ENCODE measurements around the gene CPLX1. TPM values are rescaled to one million over a fixed set of nuclear protein-coding genes. Genes with fewer than 3 reads are reported as not detected.

The CPLX1 gene
- total and polyA plus RNA-seq, 2 donors (not counting 1 experiment from before 2014, with no cell fraction given) = 0.03 to 0.66 TPM

GRCh38 chr4:826508-827208 is 729 bp upstream of the CPLX1 start:
- Histone ChIP-seq H3K27ac (ENCODE audit: insufficient read depth, low read length) (no peak overlapping the region), H3K4me2 (ENCODE audit: extremely low read depth, insufficient read depth, low read length) (no peak overlapping the region), H3K79me2 (ENCODE audit: control insufficient read depth, insufficient read depth, low read length) (no peaks in the 10 kb centered on the region), H3K27me3 (ENCODE audit: control insufficient read depth, insufficient read depth, low read length) (peaks cover 36% of the 10 kb centered on the region), H3K4me3 (replicated peaks in 1 of 4; ENCODE audit: control extremely low read depth in 1 of 4, insufficient read depth in 1 of 4, low read depth in 3 of 4, low read length in 4 of 4) (no peak overlapping the region), H4K20me1 (ENCODE audit: control insufficient read depth, extremely low read depth, insufficient read depth, low read length) (no peaks in the 10 kb centered on the region), H3K9me3 (ENCODE audit: control insufficient read depth, insufficient read depth, low read depth, low read length) (no peaks in the 10 kb centered on the region), H3K9ac (ENCODE audit: insufficient read depth, low read length) (no peak overlapping the region), H2AFZ (ENCODE audit: low read length) (no peak overlapping the region), H3K4me1 (ENCODE audit: control insufficient read depth, extremely low read depth, insufficient read depth, low read length) (no peaks in the 10 kb centered on the region), H3K36me3 (ENCODE audit: control insufficient read depth, insufficient read depth, low read length) (no peaks in the 10 kb centered on the region)
- TF ChIP-seq EZH2 (IDR thresholded peaks at IDR 0.05; ENCODE audit: low read length, missing control alignments) = no peak
- TF ChIP-seq CTCF (conservative IDR thresholded peaks at IDR 0.05 in 1 of 2, IDR thresholded peaks at IDR 0.05 in 1 of 2; ENCODE audit: low read depth in 1 of 2, low read length in 2 of 2) = no peak
- DNase-seq (ENCODE audit: low read depth in 2 of 2) = no peak

DNA sequence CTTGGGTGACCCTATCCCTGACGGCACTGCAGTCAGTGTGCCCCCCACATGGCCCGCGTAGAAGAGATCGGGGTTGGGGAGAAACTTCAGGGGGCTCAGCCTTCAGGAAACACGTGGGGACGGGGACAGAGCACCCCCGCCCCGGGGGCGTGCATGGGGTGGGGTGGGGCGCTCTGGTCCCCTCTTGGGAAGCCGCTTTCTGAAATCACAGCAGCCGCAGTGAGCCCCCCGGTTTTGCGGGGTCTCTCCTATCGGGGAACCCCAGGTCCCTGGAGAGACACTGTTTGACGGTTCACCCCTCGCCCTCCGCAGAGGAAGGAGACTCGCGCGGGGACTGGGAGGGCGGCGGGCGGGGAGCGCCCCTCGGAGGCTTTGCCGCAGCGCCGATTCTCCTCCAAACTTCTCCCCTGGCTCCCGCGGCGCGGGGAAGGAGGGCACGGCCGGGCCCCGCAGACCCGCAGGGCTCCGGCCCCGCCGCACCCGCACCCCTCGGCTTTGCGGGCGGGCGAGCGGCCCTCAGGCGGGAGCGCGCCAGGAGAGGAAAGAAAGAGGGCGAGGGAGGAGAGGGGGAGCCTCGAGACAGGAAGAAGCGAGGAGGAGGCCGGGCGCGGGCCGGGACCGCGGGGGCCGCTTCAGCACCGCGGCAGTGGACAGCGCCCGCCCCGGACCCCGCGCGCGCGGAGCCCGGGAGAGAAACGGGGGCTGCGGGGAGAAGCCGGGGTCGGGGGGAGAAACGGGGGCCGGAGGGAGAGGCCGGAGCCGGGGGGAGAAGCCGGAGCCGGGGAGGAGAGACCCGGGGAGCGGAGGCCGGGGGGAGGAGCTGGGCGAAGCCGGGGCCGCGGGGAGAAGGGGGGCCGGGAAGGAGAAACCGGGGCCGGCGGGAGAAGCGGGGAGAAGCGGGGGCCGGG is 612 bp downstream of the CPLX1 start:
- H3K9me3 ChIP-seq (ENCODE audit: control insufficient read depth, insufficient read depth, low read depth, low read length) = no peaks in the 10 kb centered on the region
- no peak overlapping the region for H3K27ac ChIP-seq (ENCODE audit: insufficient read depth, low read length)
- no peaks in the 10 kb centered on the region for H4K20me1 ChIP-seq (ENCODE audit: control insufficient read depth, extremely low read depth, insufficient read depth, low read length)
- H2AFZ ChIP-seq (ENCODE audit: low read length) = no peak overlapping the region
- no peaks in the 10 kb centered on the region for H3K4me1 ChIP-seq (ENCODE audit: control insufficient read depth, extremely low read depth, insufficient read depth, low read length)
- TF ChIP-seq CTCF (conservative IDR thresholded peaks at IDR 0.05 in 1 of 2, IDR thresholded peaks at IDR 0.05 in 1 of 2; ENCODE audit: low read depth in 1 of 2, low read length in 2 of 2) (no peak), EZH2 (IDR thresholded peaks at IDR 0.05; ENCODE audit: low read length, missing control alignments) (peak; percentile 76)
- H3K79me2 ChIP-seq (ENCODE audit: control insufficient read depth, insufficient read depth, low read length) = no peaks in the 10 kb centered on the region
- peaks cover 39% of the 10 kb centered on the region for H3K27me3 ChIP-seq (ENCODE audit: control insufficient read depth, insufficient read depth, low read length)
- H3K9ac ChIP-seq (ENCODE audit: insufficient read depth, low read length) = no peak overlapping the region
- DNase-seq (ENCODE audit: low read depth in 2 of 2) = peak in 1 of 2 donors; percentile 16
- peak overlapping the region; percentile 8 for H3K4me2 ChIP-seq (ENCODE audit: extremely low read depth, insufficient read depth, low read length)
- H3K36me3 ChIP-seq (ENCODE audit: control insufficient read depth, insufficient read depth, low read length) = no peaks in the 10 kb centered on the region
- H3K4me3 ChIP-seq (replicated peaks in 1 of 4; ENCODE audit: control extremely low read depth in 1 of 4, insufficient read depth in 1 of 4, low read depth in 3 of 4, low read length in 4 of 4) = peak overlapping the region in 1 of 4 experiments; percentile 34

DNA sequence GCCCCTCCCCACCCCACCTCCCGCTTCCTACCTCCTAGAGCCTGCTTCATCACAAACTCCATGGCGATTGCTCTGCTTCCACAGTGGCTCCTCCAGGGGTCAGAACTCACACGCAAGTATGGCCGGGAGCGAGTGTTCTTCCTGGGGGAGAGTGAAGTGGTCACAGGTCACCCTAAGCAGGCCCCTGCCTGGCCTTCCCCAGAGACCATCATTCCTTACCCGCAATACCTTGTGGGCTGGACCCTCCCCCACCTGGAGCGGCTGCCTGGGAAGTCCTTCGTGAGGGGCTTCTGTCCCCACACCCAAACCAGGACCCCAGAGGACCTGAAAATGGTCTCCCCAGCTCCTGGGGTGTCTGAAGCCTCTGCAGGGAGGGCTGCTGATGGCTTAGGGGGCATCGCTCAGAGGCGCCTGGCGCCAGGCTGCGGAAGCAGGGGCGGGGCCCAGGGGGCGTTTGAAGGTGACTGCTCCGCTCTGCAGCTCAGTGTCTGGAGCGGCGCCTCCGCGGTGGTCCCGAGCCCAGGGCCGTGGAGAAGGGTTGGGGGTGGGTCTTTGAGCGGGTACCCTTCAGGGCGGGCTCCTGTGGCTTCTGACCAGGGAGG is 1.4 kb downstream of the CPLX1 start:
- Histone ChIP-seq H3K27me3 (ENCODE audit: control insufficient read depth, insufficient read depth, low read length) (peaks cover 39% of the 10 kb centered on the region), H3K9ac (ENCODE audit: insufficient read depth, low read length) (no peak overlapping the region), H3K4me2 (ENCODE audit: extremely low read depth, insufficient read depth, low read length) (no peak overlapping the region), H3K36me3 (ENCODE audit: control insufficient read depth, insufficient read depth, low read length) (no peaks in the 10 kb centered on the region), H3K4me3 (replicated peaks in 1 of 4; ENCODE audit: control extremely low read depth in 1 of 4, insufficient read depth in 1 of 4, low read depth in 3 of 4, low read length in 4 of 4) (no peak overlapping the region), H3K9me3 (ENCODE audit: control insufficient read depth, insufficient read depth, low read depth, low read length) (no peaks in the 10 kb centered on the region), H2AFZ (ENCODE audit: low read length) (no peak overlapping the region), H3K79me2 (ENCODE audit: control insufficient read depth, insufficient read depth, low read length) (no peaks in the 10 kb centered on the region), H4K20me1 (ENCODE audit: control insufficient read depth, extremely low read depth, insufficient read depth, low read length) (no peaks in the 10 kb centered on the region), H3K27ac (ENCODE audit: insufficient read depth, low read length) (no peak overlapping the region), H3K4me1 (ENCODE audit: control insufficient read depth, extremely low read depth, insufficient read depth, low read length) (no peaks in the 10 kb centered on the region)
- TF ChIP-seq EZH2 (IDR thresholded peaks at IDR 0.05; ENCODE audit: low read length, missing control alignments) = peak; percentile 41
- no peak for TF ChIP-seq CTCF (conservative IDR thresholded peaks at IDR 0.05 in 1 of 2, IDR thresholded peaks at IDR 0.05 in 1 of 2; ENCODE audit: low read depth in 1 of 2, low read length in 2 of 2)
- DNase-seq (ENCODE audit: low read depth in 2 of 2) = no peak
